Measurements from ENCODE around the gene AK4.

The AK4 gene

DNA sequence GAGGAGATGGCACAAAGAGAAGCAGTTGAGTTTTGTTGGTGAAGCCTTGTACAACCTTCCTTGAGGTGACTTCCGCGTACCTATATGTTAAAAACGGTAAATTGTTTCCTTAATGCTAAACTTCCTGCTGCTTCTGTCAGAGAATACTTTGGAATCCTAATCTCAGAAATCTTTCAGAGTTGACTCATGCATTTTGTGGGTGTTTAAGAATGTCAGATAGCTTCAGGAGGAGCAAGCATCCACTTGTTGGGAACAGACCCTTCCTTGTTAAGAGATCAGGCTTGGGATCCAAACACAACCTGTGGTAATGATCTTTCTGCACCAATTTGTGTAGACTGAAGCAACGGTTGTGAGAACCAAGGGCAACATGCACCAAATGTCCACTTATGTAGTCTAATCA, 29.5 kb downstream of the AK4 start:
- no peak for DNase-seq

DNA sequence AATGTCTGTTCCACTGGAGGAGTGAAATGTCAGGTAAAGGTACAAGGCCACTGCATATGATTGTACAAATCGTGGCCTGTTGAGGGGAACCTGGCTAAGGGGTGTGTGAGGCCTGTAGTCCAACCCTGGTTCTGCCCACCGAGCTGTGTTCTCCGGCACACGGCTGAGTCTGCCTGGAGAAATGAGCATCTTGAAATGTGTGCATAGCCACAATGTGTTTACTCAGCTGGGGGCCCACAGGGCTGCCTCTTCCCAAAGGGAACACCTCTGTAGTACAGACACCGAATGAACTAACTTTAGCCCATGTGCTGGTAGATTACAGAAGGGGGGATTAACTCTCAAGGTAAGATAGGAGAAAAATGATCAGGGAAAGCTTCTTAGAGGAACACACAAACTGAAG, 30.2 kb downstream of the AK4 start:
- DNase-seq: no peak

DNA sequence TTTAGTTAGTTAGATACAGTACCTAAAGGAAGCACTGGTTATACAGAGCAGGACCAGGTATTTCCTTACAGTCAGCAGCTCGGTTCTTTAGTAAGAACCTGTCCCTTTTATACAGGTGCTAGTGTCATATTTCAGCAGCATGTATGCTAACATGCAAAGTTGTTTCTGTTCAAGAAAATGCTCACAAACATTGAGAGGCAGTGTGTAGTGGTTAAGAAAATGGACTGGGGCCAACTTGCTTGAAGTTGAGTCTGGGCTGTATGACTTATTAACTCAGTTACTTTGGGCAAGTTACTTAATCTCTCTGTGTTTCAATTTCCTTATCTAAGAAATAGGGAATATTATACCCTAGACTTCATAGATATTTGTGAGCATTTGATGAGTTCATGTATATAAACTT, 31.1 kb downstream of the AK4 start:
- DNase-seq: no peak

DNA sequence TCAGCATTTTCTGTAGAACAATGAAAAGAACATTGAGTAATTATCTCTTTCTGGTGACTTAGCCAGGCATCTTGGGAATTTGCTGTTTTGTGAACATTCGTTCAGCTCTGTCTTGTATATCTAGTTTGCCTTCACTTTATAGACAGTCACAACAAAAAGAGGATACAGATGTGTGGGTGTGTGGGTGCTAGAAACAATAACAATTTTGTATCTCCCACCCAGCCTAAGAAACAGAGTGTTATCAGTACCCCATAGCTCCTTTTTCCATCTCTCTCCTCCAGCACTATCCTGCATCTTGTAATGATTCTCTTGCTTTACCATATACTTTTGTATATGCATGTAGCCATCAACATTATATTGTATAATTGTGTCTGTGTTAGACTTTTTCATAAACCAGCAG, 33.0 kb downstream of the AK4 start:
- DNase-seq: no peak

DNA sequence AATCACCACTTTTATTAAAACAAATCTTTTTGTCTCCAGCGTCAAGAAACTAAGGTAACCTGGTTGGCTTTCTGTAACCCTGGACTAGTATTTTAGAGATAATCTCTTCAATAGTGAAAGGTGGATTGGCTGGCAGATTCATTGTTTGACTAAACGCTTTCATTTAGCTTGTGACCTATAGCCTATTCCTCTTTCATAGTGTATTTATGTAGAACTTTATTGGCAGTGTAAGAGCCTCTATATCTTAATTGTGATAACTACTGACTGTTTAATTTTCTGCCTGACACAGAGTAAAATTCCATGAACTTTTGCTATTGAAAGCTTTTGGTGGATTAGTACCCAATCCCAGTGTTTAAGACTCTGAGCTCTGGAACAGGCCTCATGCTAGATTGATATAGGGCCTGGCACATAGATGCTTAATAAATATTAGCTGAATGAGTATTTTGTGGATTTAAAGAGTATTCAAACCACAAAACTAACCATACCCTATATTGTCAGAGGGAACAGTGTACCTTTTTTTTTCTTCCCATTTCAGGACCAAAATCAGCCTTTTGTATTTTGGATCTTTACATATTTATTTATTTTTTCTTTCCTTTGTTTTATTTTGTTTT, 34.8 kb downstream of the AK4 start:
- no peak for DNase-seq

DNA sequence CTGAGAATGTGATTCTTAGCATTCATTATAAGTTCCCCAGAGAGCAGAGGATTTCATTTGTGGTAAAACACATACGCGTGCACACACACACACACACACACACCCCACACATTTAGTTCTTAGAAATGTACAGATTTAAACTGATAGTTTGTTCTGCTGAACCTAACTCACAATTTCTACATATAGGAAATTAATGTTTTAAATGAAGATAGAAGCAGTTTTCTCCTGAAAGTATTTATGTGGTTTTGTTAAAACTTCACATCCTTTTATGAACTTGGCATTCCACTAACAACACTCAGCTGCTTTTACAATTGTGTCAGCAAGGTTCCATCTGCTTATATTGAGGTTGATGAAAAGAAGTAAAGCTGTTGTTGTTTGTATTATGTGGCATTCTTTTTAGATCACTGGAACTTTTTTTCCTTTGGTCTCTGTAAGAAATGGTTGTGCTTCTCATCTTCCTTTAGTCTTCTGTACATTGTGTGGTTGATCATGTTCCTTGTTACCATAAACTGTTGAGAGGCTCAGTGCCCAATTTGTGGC, 41.6 kb downstream of the AK4 start:
- no peak for DNase-seq

DNA sequence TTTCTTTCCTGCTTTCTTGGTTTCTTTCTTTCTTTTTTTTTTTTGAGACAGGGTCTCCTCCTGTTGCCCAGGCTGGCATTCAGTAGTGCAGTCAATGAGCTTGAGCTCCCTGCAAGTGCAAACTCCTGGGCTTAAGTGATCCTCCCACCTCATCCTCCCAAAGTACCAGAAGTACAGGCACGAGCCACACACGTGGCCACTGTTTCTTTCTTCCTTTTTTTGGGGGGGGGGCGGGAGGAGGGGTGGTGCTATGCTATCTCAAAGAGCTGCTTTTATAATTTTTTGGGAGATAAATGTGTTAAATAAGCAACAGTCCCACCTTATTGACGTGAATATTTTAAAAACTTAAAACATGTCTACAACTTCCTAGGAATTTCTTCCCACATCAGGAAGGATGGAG, 42.2 kb downstream of the AK4 start:
- DNase-seq: no peak

DNA sequence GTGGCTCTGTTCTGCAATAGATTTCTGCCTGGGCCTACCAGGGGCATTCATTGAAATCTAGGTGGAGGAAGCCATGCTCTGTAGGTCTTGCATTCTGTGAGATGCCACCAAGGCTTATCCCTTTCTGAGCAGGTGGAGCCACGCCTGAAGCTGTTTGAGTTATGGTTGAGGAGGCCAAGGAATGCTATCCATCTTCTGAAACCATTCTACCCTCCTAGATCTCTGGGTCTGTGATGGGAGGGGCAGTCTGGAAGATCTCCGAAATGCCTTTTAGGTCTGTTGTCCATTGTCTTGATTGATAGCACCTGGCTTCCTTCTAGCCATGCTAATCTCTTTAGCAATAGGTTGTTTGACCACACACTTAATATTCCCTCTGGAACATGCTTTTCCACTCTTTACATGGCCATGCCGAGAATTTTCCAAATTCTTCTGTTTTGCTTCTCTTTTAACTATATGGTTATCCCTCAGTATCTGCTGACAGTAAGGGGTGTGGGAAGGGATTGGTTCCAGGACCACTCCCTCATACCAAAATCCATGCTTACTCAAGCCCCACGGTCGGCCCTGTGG, 45.2 kb downstream of the AK4 start:
- no peak for DNase-seq

DNA sequence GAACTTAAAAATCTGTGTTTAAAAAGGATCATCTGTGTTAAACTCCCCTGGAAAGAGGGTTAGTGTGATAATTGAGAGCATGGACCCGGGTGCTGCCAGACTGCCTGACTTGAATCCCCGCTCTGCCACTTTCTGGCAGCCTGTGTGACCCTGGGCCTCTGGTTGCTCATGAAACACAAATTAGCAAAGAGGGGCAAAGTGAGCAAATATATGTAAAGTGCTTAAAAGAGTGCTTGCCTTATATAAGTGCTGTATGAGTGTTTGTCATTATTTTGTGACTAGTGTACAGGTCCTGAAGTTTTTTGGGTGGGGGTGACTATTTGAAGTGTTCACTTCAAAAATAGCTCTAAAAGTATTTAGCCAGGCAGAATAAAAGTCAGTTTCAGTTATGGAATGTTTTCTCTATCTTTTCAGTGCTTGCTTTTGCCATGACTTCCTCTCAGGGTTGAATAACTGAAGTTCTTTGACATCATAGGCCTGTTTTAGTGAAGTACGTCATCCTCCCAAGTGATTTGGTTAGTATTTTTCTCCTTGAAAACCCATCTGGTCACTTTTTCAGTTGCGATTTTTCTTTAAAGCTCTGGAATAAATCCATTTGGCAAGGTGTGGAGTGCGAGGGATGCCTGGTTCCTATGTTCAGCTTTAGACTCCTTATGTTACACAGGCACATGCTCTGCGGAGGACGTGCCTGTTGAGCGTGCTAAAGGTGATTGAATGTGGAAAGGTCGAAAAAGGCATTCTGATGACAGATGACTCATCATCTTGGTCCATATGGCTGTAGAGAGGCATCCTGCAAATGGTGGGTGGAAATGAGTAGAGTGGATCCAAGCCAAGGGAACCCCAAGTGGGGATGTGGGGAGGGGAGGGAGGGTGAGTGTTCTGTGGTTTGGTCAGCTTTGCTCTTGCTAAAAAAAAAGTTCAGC, 47.8 kb downstream of the AK4 start:
- no peak for DNase-seq

DNA sequence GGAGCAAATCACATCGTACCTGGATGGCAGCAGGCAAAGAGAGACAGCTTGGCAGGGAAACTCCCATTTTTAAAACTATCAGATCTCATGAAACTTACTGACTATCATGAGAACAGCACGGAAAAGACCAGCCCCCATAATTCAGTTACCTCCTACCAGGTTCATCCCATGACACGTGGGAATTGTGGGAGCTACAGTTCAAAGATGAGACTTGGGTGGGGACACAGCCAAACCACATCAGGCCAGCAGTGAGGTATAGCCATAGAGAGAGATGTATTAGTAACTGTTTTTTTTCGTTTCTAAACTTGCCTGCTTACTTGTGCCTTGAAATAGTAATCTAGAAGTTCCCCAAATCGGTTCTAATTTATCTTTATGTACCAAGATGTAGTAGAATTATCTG, 48.9 kb downstream of the AK4 start:
- no peak for DNase-seq

DNA sequence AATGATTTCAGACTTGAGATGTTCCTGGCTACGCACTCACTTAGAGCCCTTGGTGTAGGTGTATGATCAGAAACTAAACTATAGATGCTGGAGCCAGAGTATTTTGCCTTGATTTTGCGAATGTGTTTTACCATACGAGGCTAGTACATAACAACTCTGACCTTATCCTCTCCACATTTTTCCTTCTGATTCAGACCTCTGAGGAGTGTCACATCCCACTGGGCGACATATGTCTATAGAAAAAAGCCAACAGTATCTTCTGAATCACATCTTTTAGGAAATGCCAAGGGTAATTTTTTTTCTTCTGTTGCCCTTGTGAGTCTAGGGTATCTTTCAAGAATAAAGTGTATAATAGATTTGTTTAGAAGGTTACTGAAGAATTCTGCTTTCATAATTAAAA, 49.6 kb downstream of the AK4 start:
- no peak for DNase-seq

DNA sequence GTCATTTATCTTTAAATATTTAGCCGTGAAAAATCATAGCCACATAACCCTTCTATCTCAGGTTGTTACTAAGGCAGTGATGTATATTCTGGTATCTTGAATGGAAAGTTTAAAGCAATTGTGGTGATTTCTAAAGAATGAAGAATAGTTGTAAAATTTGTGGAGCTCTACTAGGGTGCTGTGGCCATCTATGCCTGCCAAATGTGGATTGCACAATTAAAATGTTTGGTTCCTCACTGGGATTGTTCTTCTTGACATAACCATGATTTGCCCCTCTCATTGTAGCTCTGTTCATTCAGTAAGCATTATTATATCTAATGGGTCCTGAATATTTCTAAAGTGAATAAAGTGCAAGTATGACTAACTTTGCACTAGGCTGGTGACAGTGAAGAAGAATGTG, 50.1 kb downstream of the AK4 start:
- DNase-seq: no peak

DNA sequence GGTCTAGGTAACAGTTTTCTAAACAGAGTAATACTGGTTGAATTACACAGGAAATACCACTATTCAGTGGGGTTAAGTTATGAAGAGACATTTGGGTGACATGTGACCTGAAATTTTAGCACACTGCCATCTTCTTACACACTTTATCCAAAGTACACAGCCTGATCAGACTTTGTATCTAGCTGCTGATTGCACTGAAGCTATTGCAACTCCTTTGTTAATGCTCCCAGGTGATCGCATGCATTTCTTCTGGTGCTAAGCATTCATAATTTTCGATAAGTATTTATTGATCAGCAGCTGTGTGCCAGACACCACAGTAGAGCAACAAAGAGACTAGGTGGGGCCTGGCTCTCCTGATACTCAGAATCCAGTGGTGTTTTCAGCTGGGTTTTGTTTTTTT, 52.4 kb downstream of the AK4 start:
- DNase-seq: no peak

DNA sequence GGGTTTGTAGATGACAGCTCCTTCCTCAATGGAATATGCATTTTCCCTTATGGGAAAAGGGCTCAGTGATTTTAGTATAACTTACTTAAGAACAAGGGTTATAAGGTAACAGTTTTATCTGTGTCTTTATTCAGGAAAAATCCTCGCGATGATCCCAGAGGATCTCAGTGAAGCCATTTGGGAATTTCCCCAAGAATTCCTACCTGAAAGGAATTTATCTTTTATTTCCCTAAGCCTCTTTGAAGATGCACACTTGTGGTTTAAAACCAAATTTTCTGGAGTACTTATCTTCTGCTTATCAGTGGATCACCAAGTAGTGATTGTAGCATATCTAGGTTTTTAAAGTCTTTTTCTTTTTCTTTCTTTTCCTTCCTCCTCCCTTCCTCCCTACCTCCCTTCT, 58.8 kb downstream of the AK4 start:
- DNase-seq: no peak

DNA sequence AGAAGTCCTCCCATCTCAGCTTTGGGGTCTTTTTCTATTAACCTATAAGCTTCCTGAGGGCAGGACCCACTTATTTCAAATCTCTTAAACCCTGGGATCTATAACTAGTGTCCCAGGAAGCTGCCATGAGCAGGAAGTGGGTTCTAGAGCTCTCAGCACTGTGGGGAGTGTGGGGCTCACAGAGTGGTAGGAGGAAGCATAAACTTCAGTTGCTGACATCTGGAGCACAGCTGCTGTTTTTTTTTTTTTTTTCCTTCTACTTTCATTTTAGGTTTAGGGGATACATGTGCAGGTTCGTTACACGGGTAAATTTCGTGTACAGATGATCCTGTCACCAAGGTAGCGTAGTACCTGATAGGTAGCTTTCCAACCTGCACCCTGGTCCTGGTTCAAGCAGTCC, 59.3 kb downstream of the AK4 start:
- DNase-seq: no peak

DNA sequence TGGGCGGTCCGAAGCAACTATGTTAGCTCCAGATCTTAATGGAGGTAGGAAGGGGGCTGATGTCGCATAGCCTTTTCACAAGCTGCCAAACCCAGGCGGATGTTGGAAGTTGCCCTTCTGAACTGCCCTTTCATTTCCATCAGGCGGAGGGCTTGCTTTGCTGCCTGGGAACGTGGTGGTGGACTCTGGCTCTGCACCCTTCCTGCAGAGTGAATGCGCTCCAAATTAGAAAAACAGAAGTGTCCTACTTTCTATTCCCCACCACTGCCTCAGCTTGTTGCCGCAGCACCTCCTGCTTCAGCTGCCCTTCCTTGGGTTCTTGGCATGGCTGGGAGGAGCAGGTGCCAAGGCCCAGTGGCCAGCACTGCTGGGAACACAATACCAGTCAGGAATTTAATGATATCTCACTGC, 60.6 kb downstream of the AK4 start:
- no peak for DNase-seq

DNA sequence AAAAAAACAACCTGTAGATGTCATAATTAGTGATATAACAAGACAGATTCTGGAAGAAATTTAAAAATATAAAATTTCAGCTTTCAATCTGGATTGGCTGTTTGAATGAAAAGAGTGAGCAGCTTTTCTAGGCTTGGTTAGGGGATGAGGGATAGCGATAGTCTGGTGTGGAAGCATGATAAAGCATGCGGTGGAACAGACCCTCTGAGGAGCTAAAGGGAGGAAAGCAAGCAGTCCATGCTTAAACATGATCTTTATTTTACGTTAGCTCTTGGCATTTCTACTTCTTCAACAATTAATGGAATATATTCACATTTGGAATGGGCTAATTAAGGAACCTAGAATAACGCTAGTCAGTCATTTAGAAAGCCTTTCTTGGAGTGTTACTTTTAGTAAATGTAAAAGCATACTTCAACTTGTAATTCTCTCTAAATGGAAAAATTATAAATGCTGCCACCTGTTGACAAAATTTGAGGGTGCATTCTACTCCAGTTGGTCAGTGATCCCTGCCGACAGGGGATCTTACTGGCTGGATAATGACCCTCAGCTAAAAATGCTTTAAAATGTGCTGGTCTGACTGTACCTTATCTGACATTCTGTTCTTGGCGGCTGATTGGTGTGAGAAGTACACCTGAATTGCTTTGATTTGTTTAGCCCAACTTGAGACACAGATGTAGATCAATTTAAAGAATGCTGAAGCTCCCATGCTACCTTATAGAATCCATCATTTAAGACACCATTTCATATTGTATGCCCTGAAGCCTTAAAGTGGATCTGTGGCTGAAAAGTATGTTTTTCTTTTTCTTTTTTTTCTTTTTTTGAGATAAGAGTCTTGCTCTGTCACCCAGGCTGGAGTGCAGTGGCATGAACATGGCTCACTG, 61.2 kb downstream of the AK4 start:
- no peak for DNase-seq

DNA sequence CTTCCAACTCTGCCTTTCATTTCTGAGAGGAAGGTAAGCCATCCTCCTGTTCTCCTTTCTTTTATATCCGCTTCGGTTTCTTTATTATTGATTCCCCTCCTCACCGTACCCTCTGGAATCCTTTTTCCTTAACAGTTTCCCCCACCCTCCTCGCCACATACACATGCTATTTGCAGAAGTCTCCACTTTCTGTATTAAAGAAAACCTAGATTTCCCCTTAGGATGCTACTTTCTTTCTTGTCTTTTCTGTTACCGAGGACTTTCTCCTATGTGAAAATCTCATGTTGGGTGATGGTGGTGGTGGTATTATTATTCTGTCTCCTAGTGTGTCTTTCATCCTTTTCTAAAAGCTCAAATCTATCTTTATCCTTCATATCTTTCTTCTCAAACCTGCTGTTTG, 62.3 kb downstream of the AK4 start:
- no peak for DNase-seq

DNA sequence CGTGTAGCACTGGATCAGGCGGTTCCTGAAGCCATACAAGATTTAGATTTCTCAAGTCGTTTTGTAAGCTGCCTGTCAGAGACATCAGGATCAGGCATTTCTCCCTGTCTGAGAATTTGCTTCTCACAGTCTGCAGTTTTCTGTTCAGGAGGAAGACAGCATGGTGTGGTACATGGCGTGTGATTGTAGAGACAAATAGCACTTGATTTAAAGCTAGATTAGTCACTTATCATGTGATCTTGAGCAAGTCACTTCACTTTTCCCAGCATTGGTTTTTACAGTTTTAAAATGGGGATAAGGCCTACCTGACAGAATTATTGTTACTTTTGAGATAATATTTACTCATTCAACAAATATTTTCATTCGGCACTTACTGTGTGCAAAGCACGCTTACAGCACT, 63.3 kb downstream of the AK4 start:
- DNase-seq: no peak

DNA sequence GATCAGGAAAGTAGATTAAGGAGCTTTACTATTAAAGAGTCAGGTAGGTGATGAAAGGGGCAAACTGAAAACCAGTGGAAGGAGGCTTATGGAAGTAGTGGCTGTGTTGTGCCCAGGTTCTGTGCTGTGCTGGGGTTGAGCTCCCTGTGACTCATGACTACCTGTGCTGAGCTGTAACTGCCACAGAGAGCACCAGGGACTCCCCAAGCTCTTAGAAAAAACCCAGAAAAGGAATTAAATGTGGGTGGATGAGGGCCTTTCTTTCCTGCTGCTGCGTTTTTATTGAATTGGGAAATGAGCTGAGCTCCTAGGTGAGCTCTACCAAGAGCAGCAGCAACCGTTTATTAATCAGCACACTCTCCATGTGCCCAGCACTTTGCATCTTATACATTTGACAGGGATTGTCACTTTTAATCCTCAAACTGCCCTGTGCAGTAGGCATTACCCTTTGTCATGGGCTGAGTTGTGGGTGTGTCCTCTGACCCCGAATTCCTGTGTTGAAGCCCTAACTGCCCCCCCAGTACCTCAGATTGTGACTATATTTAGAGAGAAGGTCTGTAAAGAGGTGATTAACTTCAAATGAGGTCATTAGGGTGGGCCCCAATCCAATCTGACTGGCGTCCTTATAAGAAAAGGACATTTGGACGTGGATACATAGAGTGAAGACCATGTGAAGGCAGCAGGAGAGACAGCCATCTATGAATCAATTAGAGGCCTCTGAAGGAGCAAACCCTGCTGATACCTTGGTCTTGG, 65.4 kb downstream of the AK4 start:
- peak in 1 of 2 experiments; percentile 30 for DNase-seq

DNA sequence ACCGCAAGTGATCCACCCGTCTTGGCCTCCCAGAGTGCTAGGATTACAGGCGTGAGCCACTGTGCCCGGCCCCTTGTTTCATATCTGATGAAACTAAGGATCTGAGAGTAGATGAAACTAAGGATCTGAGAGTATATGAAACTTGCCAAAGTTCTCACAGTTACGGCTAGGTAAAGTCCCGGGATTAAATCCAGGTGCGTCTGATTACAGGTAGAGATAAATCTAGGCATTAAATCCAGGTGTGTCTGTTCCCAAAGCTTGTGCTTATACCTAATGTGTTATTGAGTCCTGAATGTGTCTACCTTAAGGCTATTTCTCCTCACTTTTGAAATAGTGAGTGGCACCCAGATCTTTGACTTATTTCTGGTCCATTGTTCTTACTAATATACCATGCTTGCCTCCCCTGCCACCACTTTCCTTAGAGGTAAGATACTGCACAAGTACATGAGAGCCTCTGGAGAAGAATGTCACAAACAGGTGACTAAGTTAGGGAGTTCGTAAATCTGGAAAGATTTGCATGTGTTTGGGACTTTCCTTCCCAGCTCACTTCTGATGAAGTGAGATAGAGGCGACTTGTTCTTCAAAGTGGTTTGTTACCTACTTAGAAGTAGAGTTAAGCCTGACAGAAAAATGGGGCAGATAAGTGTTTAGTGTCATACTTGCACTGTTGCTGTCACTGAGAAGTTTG, 66.5 kb downstream of the AK4 start:
- DNase-seq: no peak

DNA sequence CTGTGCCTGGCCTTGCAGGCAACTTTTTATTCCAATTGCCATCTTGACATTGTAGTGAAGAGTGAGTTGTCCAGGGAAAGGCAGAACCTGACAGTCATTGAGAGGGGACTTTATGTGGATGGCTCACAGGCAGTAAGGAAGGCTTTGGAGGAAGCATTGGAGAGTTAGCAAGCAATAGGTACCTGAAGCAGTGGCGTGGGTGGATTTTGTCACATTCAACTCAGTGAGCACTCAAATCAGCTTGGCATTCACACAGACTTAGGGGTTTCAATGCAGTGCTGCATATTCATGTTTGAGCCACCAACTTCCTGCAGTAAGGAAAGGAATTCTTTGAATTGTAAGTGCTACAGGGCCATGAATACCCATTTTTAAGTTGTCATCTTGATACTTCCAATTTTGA, 69.0 kb downstream of the AK4 start:
- no peak for DNase-seq
